HG02588 (cell line): ENCODE measurements around the gene MICB.
"Not testable (repeated sequence)": the region's sequence is repeated elsewhere in the genome, so short reads cannot be mapped to it uniquely, and the experiment has no call there.

Experiments
- ATAC-seq: cut with Tn5 transposase; IDR thresholded peaks from one replicate; pipeline ENCODE4 v1.9.1; 2021; ENCODE audit warnings: mild to moderate bottlenecking, moderate library complexity; ENCODE audit not compliant: unreplicated experiment

MICB gene

GRCh38 chr6:31498748-31499147 is 803 bp downstream of the MICB start:
- no peak for ATAC-seq

DNA sequence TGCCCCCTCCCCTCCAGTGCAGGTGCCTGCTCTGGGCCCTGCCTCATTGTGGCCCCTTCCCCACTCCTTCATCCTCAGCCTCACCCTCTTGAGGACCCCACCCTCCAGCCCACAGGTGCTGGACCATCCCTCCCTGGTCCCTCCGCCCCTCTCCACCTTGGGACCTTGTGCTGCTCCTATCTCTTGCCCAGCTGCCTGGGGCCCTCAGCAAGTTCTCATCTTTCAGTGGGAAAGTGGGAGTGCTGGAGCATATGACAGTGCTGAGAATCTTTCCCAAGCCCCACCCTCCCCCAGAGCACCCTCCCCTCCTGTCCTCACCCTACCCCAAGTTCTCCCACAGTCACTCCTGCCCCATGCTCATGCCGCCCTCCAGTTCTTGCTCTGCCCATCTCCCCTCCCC is 1.7 kb downstream of the MICB start:
- not testable (repeated sequence) for ATAC-seq

GRCh38 chr6:31502586-31502985 is 4.6 kb downstream of the MICB start:
- no peak for ATAC-seq

GRCh38 chr6:31509036-31509435 is 11.1 kb downstream of the MICB start:
- ATAC-seq: not testable (repeated sequence)

GRCh38 chr6:31510007-31510406 is 12.1 kb downstream of the MICB start:
- no peak for ATAC-seq

DNA sequence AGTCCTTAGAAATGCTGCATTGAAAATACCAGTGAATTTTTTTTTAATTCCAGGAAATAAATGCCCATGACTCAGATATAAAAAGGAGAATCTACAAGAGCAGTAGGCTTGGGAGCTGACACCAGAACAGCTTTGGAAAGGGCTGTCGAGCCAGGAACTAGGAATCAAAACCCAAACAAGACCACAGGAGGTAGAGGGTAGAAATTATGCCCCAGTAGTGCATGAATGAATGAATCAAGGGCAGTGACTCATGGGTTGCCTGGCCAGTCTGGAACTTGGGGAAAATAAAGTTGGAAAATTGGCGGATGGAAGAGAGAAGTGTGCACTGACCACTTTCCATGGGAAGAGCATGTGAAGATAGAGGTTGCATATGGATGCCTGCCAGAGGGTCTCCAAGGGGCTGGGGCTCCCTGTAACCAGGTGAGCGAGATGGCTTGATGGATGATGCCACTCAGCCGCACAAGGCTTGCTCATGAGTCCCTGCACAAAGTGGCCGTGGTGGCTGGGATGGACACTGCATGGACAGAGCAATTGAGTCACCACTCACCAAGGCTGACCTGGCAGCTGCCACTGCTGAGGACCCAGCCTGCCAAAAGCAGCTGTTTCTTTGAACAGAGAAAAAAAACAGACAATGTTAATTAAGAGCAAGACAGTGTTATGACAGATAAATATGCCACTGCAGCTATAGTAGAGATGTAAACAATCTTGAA is 15.7 kb downstream of the MICB start:
- no peak for ATAC-seq

- no peak for ATAC-seq
Observed at GRCh38 chr6:31521835-31522234, 23.9 kb downstream of the MICB start.

- ATAC-seq: no peak
Observed at GRCh38 chr6:31525553-31525931, 27.6 kb downstream of the MICB start.

DNA sequence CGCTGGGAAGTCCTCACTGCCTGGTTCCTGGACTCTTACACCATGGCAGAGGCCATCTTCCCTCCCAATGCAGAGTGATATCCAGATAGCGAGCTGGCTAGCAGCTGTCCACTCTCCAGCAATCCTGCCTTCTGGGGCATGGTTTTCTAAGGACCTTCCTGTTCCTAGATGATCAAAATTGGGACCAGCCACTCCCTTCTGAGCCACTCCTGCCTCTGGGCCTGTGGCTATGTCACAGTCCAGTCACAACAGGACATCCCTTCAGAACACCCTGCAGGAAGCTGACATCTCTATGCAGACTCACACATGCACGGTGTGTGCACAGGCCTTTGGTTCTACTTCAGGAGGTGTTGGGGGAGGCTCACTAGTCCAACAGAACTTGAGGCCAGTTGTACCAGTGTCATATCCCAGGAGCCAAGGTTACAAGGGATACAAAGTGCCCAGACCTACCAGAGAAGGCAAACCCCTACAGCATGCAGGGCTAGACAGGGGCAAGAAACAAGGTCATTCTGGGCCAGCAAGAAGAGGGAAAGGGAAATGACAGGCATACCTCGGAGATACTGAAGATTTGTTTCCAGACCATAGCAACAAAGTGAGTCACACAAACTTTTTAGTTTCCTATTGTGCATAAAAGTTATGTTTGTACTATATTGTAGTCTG is 28.1 kb downstream of the MICB start:
- ATAC-seq: no peak

- no peak for ATAC-seq
Observed at GRCh38 chr6:31528307-31528777, 30.4 kb downstream of the MICB start.

- no peak for ATAC-seq
Observed at GRCh38 chr6:31528821-31529328, 30.9 kb downstream of the MICB start, which contains the start of gene MCCD1. Gene MCCD1, plus strand, starts transcription at chr6:31528962. Its CDS starts 53 bp downstream, at chr6:31529015.

DNA sequence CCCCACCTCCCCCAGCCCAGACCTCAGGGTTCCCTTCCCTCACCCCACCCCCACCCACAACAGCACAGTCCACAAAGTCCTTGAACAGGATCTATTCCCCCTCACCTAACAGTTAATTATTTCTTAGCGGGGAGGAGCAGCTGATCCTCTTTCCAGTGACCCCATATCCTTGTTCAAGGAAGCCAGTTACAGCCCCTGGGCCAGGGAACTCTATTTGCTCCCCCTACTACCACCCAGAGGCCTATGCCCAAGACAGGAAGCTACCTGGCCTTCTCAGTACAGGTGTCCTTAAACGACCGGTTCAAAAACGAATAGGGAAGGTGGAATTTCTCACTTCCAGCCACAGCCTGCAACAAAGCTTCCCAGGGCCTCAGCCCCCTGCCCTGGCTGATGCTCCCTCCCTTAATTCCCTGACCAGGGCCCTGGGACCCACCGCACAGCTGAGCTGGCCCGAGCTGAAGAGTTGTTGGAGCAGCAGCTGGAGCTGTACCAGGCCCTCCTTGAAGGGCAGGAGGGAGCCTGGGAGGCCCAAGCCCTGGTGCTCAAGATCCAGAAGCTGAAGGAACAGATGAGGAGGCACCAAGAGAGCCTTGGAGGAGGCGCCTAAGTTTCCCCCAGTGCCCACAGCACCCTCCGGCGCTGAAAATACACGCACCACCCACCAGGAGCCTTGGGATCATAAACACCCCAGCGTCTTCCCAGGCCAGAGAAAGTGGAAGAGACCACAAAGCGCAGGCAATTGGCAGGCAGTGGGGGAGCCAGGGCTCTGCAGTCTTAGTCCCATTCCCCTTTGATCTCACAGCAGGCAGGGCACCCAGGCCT is 31.6 kb downstream of the MICB start:
- ATAC-seq: no peak

DNA sequence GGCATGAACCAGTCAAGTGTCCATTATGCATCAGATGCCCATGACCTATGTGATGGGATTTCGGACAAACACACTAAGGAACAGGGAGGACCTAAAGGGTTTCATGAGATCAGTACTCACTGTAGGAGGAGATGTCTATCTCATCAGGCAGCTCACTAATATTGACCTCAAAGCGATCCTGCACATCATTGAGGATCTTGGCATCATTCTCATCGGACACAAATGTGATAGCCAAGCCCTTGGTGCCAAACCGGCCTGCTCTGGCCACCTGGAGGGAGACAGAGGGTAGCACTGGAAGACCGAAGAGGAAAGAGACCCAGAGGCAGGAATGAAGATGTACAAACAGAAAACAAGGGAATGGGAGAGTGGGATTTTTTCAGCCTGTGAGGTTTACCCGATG is 32.7 kb downstream of the MICB start:
- no peak for ATAC-seq

- ATAC-seq: no peak
Observed at GRCh38 chr6:31531162-31531561, 33.2 kb downstream of the MICB start.

DNA sequence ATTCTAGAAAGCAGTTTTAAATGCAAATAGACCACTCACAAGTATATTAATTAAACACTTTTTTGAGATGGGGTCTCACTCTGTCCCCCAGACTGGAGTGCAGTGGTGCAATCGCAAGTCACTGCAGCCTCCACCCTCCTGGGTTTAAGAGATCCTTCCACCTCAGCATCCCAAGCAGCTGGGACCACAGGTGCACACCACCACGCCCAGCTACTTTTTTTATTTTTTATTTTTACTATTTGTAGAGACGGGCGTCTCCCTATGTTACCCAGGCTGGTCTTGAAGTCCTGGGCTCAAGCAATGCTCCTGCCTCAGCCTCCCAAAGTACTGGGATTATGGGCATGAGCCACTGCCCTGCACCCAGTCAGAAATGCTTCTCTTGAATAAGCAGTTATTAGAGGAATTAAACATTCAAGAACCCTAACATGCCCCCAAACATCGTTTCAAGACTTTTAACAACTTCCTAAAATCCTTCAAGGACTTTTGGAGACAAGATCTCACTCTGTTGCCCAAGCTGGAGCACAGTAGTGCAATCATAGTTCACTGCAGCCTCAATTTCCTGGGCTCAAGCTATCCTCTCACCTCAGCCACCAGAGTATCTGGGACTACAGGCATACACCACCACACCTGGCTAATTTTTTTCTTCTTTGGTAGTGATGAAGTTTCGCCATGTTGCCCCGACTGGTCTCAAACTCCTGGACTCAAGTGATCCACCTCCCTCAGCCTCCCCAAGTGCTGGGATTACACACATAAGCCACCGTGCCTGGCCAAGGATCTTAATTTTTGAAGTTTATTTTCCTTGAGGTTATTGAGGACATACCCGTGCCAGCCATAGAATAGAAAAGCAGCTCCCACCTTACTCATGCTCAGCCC is 34.1 kb downstream of the MICB start:
- ATAC-seq: no peak

- ATAC-seq: no peak
Observed at GRCh38 chr6:31532644-31533454, 34.9 kb downstream of the MICB start.

GRCh38 chr6:31533455-31533841 is 35.5 kb downstream of the MICB start:
- ATAC-seq: no peak

DNA sequence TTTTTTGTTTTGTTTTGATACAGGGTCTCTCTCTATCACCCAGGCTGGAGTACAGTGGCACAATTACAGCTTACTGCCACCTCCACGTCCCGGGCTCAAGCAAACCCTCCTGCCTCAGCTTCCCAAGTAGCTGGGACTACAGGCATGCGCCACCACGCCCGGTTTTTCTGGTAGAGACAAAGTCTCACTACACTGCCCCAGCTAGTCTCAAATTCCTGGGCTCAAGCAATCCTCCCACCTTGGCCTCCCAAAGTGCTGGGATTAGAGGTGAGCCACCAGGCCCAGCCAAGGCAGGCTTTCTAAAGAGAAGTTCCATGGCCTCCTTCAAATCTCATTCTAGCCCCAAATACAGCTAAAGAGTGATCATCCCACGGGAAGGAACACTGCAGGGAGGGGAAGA is 36.1 kb downstream of the MICB start:
- no peak for ATAC-seq

GRCh38 chr6:31534521-31535040 is 36.6 kb downstream of the MICB start:
- no peak for ATAC-seq
